A673 (cell line): Measurements from ENCODE around the gene MXRA5. TPM values are rescaled to one million over a fixed set of nuclear protein-coding genes. Genes with fewer than 3 reads are reported as not detected.
A peak's percentile ranks its signal among the peaks of the same experiment; 100 is the strongest.

Experiments used
- BruUV-seq: library from RNA; stranded (reverse); fragments of 400-500 nt; replicated peaks from 2 replicates; lab custom pipeline; 2021; lab: Mats Ljungman, UMichigan
- CTCF ChIA-PET: fragments of 300-600 bp; sonication (Branson Sonifier 250); formaldehyde crosslinking; loops from one replicate; lab custom pipeline; 2022; ENCODE audit warnings: antibody characterized with exemption; lab: Charles Lee
- POLR2A ChIA-PET: fragments of 300-600 bp; sonication (Branson Sonifier 250); formaldehyde crosslinking; loops from one replicate; lab custom pipeline; 2022; ENCODE audit warnings: antibody characterized with exemption; ENCODE audit not compliant: low non-redundant PET; lab: Charles Lee
- DNase-seq: peaks from one replicate; pipeline ENCODE4 v3.0.0-alpha.2; 2015; ENCODE audit warnings: low spot score
- H3K27ac ChIP-seq: fragments of 200-600 bp; sonication (generic); 2 replicates; pipeline ENCODE4 v1.5.1; 2016; ENCODE audit warnings: mixed run types, low read depth, mild to moderate bottlenecking, mixed read lengths, antibody characterized with exemption, low read length; ENCODE audit not compliant: poor library complexity, severe bottlenecking
- H3K27me3 ChIP-seq: fragments of 200-600 bp; sonication (generic); replicated peaks from 2 replicates; pipeline ENCODE4 v1.6.1; 2017; ENCODE audit warnings: mixed run types, low read depth, mild to moderate bottlenecking, mixed read lengths, antibody characterized with exemption, low read length; ENCODE audit not compliant: insufficient read depth, poor library complexity
- H3K36me3 ChIP-seq: fragments of 200-600 bp; sonication (generic); 2 replicates; pipeline ENCODE4 v1.6.1; 2016; ENCODE audit warnings: mixed run types, mild to moderate bottlenecking, mixed read lengths, antibody characterized with exemption, low read length; ENCODE audit not compliant: insufficient read depth, poor library complexity, severe bottlenecking
- H3K4me1 ChIP-seq: fragments of 200-600 bp; sonication (generic); 2 replicates; pipeline ENCODE4 v1.6.1; 2017; ENCODE audit warnings: mixed run types, mild to moderate bottlenecking, mixed read lengths, antibody characterized with exemption, low read length; ENCODE audit not compliant: insufficient read depth, poor library complexity, severe bottlenecking
- H3K4me3 ChIP-seq: fragments of 200-600 bp; sonication (generic); 2 replicates; pipeline ENCODE4 v1.5.1; 2016; ENCODE audit warnings: low read depth, mixed run types, mild to moderate bottlenecking, mixed read lengths, low read length; ENCODE audit not compliant: poor library complexity, severe bottlenecking
- H3K9me3 ChIP-seq: fragments of 200-600 bp; sonication (generic); 2 replicates; pipeline ENCODE4 v1.6.1; 2016; ENCODE audit warnings: mixed run types, low read depth, mild to moderate bottlenecking, mixed read lengths, antibody characterized with exemption, low read length; ENCODE audit not compliant: poor library complexity, severe bottlenecking
- EZH2 ChIP-seq: fragments of 200-600 bp; sonication (generic); IDR thresholded peaks from 2 replicates; pipeline ENCODE4 v1.6.1; 2017; ENCODE audit warnings: borderline replicate concordance, low read depth, mild to moderate bottlenecking, mixed read lengths, antibody characterized with exemption, low read length; ENCODE audit not compliant: poor library complexity, severe bottlenecking
- intact Hi-C: fragments of 100-400 bp; cut with micrococcal nuclease; formaldehyde crosslinking; loops from one replicate; pipeline ENCODE4 v1.10.0; 2022; ENCODE audit not compliant: unreplicated experiment
- total RNA-seq: library from RNA; stranded (reverse); gene quantifications from 2 replicates; pipeline ENCODE4 v1.2.3, GENCODE V29; 2021
- TF ChIP-seq, protein P1 (sequence below): fragments of 300-800, 200-600 bp; sonication (generic); conservative IDR thresholded peaks from 2 replicates; pipeline ENCODE4 v1.5.1; 2017; ENCODE audit warnings: low read depth, mild to moderate bottlenecking, antibody characterized with exemption, low read length, moderate library complexity, mixed read lengths

Gene MXRA5
- total RNA-seq, 1 experiment from 2014 or later: not detected

DNA sequence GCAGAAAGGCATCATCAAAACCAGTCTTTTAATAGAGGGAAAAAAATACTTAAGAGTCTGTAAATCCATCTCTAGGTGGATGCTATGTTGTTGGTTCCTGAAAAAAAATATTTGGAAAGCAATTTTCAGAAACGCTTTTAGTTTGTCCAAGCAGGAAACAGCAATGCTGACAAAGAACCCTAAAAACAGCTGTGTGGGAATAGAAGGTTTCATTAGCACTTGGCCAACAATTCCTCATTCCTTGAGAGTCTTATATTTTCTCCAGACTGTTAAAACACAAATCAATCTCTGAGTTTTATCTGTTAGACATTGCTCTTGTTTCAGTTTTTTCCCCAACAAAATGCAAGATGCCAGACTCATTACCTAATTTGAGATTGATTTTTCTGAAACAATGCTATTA lies 6.4 kb downstream of the MXRA5 start:
- DNase-seq: no peak
- Histone ChIP-seq H3K27ac (no peak overlapping the region), H3K27me3 (peaks cover 16% of the 10 kb centered on the region), H3K4me1 (no peaks in the 10 kb centered on the region), H3K4me3 (no peak overlapping the region), H3K9me3 (no peaks in the 10 kb centered on the region), H3K36me3 (no peaks in the 10 kb centered on the region)
- no peak for TF ChIP-seq EZH2
- TF ChIP-seq, protein P1, sequence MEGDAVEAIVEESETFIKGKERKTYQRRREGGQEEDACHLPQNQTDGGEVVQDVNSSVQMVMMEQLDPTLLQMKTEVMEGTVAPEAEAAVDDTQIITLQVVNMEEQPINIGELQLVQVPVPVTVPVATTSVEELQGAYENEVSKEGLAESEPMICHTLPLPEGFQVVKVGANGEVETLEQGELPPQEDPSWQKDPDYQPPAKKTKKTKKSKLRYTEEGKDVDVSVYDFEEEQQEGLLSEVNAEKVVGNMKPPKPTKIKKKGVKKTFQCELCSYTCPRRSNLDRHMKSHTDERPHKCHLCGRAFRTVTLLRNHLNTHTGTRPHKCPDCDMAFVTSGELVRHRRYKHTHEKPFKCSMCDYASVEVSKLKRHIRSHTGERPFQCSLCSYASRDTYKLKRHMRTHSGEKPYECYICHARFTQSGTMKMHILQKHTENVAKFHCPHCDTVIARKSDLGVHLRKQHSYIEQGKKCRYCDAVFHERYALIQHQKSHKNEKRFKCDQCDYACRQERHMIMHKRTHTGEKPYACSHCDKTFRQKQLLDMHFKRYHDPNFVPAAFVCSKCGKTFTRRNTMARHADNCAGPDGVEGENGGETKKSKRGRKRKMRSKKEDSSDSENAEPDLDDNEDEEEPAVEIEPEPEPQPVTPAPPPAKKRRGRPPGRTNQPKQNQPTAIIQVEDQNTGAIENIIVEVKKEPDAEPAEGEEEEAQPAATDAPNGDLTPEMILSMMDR: no peak
- intact Hi-C loops: no loop called here
- no TSS peak for BruUV-seq
- ChIA-PET CTCF (no interaction called here), POLR2A (no interaction called here)

DNA sequence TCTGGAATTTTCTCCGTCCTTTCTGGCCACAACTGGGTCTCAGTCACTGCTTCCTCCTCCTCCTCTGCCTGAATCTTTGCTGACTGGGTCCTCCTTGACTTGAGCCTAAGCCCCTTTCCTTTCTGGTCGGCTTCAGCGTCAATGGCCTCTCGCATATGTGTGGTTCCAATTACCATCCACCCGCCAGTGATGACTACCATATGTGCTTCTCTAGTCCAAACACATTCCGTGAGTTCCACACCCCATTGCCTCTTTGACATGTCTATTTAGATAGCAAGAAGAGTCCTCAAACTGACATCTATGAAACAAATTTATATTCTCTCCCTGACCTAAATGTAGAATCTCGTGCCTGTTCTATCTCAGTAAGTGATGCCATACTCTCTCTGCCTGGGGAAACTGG lies 19.8 kb downstream of the MXRA5 start:
- no peaks in the 10 kb centered on the region for H3K4me1 ChIP-seq
- H3K27ac ChIP-seq: no peak overlapping the region
- no TSS peak for BruUV-seq
- intact Hi-C loops: no loop called here
- peaks cover 12% of the 10 kb centered on the region for H3K27me3 ChIP-seq
- POLR2A ChIA-PET: no interaction called here
- H3K36me3 ChIP-seq: no peaks in the 10 kb centered on the region
- TF ChIP-seq, protein P1: no peak
- no peak for TF ChIP-seq EZH2
- CTCF ChIA-PET: no interaction called here
- no peak overlapping the region for H3K4me3 ChIP-seq
- DNase-seq: peak; percentile 9
- no peaks in the 10 kb centered on the region for H3K9me3 ChIP-seq

DNA sequence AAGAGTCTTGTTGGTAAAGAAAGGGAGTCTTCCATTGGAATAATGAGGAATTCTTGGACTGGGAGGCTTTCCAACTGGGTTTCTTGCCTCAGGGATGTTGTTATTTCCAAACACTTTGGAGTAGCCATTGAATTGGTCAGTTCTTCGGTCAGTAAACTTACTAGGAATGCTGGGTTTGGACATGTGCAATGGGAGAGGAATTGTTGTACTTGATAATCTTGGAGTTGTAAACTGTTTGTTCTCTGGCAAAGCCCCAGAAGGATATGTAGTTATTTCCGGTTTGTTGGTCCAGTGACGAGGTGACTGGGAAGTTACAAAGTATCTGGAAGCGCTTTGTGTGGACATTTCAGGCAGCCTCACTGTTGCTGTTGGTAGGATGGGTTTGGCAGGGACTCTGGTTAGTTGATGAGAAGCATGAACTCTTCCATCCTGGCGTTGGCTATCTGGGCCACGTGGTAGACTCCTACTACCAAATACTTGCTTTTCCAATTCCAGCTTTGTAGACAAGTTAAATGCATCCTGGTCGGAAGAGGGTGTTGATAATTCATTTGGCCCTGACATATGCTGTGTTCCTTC lies 25.9 kb downstream of the MXRA5 start:
- CTCF ChIA-PET: no interaction called here

More for the DNA sequence above, 25.9 kb downstream of the MXRA5 start:
- Histone ChIP-seq H3K27me3 (peaks cover 2% of the 10 kb centered on the region), H3K36me3 (no peaks in the 10 kb centered on the region), H3K4me1 (no peaks in the 10 kb centered on the region), H3K27ac (no peak overlapping the region), H3K9me3 (no peaks in the 10 kb centered on the region), H3K4me3 (no peak overlapping the region)
- POLR2A ChIA-PET: no interaction called here
- no peak for TF ChIP-seq EZH2
- TF ChIP-seq, protein P1: no peak
- DNase-seq: no peak
- BruUV-seq: no TSS peak
- intact Hi-C loops: no loop called here
